Panc1 (cell line): Measurements from ENCODE around the gene MAD1L1.

Experiments
- CTCF ChIP-seq: fragments of 450-650 bp; IDR thresholded peaks from 2 replicates; pipeline ENCODE4 v1.5.1; 2017; ENCODE audit warnings: mild to moderate bottlenecking
- POLR2AphosphoS5 ChIP-seq: IDR thresholded peaks from 2 replicates; pipeline ENCODE4 v1.6.1; 2012; ENCODE audit warnings: mild to moderate bottlenecking, low read depth, low read length, moderate library complexity
- TCF7L2 ChIP-seq: IDR thresholded peaks from 2 replicates; pipeline ENCODE4 v1.6.1; 2011; ENCODE audit warnings: mild to moderate bottlenecking, low read depth, low read length, inconsistent platforms

GRCh38 chr7:2190531-2190930 lies 42.2 kb downstream of the MAD1L1 start:
- no peak for TF ChIP-seq CTCF
- TF ChIP-seq POLR2AphosphoS5 = no peak
- TF ChIP-seq TCF7L2 = no peak
